Nephron (organoid): ENCODE measurements around the gene DNASE1L2.

Experiments
- H3K27ac Mint-ChIP-seq, 3 experiments: 2 replicates each; pipeline ENCODE4 v1.8.0; 2020; ENCODE audit warnings: mixed read lengths in 3 of 3, mild to moderate bottlenecking in 2 of 3, moderate library complexity in 1 of 3
- H3K27me3 Mint-ChIP-seq: 2 replicates; pipeline ENCODE4 v1.8.0; 2021; ENCODE audit warnings: low read depth, mild to moderate bottlenecking, moderate library complexity, mixed read lengths
- H3K36me3 Mint-ChIP-seq: 2 replicates; pipeline ENCODE4 v1.8.0; 2020; ENCODE audit warnings: low read depth, mixed read lengths
- H3K4me1 Mint-ChIP-seq: 2 replicates; pipeline ENCODE4 v1.8.0; 2020; ENCODE audit warnings: mixed read lengths
- H3K4me3 Mint-ChIP-seq, 3 experiments: 2 replicates each; pipeline ENCODE4 v1.8.0; 2020; ENCODE audit warnings: mild to moderate bottlenecking in 3 of 3, mixed read lengths in 3 of 3, moderate library complexity in 2 of 3
- H3K9me3 Mint-ChIP-seq: 2 replicates; pipeline ENCODE4 v1.8.0; 2020; ENCODE audit warnings: mixed read lengths
- TF ChIP-seq, protein P1 (sequence below), 3 experiments: fragments of 200-600 bp; sonication (generic); IDR thresholded peaks; one replicate each; pipeline ENCODE4 v1.5.0; 2021; ENCODE audit warnings: antibody characterized with exemption in 3 of 3; ENCODE audit not compliant: unreplicated experiment in 3 of 3

DNASE1L2 gene

GRCh38 chr16:2282262-2282661 lies 46.0 kb downstream of the DNASE1L2 start:
- H3K4me3 Mint-ChIP-seq, result no peak overlapping the region
- H3K4me1 Mint-ChIP-seq, result peaks cover 11% of the 10 kb centered on the region
- H3K27ac Mint-ChIP-seq, result no peak overlapping the region
- peaks cover 7% of the 10 kb centered on the region for H3K27me3 Mint-ChIP-seq
- no peaks in the 10 kb centered on the region for H3K36me3 Mint-ChIP-seq
- TF ChIP-seq, protein P1, sequence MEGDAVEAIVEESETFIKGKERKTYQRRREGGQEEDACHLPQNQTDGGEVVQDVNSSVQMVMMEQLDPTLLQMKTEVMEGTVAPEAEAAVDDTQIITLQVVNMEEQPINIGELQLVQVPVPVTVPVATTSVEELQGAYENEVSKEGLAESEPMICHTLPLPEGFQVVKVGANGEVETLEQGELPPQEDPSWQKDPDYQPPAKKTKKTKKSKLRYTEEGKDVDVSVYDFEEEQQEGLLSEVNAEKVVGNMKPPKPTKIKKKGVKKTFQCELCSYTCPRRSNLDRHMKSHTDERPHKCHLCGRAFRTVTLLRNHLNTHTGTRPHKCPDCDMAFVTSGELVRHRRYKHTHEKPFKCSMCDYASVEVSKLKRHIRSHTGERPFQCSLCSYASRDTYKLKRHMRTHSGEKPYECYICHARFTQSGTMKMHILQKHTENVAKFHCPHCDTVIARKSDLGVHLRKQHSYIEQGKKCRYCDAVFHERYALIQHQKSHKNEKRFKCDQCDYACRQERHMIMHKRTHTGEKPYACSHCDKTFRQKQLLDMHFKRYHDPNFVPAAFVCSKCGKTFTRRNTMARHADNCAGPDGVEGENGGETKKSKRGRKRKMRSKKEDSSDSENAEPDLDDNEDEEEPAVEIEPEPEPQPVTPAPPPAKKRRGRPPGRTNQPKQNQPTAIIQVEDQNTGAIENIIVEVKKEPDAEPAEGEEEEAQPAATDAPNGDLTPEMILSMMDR (IDR thresholded peaks at IDR 0.05; ENCODE audit: unreplicated experiment in 3 of 3), result no peak
- H3K9me3 Mint-ChIP-seq, result no peaks in the 10 kb centered on the region

DNA sequence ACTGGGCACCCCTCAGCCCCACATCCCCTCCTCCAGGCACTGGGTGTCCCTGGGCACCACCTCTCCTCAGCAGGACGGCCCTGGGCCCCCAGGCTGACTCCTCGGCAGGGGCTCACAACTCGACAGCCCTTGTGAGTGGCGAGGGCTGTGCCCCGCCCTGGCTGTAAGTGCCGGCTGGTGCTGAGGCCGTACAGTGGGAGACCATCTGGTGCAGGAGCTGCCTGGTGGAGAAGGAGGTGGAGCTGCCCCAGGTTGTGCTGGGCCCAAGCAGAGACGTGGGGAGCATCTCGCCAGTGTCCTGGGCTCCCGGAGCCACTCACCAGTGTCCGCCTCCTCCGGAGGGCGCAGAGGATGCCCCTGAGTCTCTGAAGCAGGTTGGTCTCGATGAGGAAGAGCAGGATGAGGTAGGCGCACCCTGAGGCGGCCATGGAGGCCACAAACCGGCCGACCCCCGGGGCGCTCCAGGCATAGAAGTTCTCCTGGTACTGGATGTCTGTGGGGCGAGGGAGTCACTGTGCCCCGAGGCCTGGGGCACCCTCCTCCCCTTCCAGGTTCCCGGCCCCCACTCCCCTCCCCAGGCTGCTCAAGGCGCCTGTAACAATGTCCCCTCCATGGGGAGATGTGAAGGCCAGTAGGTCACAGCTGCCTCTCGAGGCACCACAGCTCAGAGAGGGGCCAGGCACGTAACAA lies 46.8 kb downstream of the DNASE1L2 start:
- Mint-ChIP-seq H3K4me1 (peaks cover 11% of the 10 kb centered on the region), H3K4me3 (no peak overlapping the region), H3K36me3 (no peaks in the 10 kb centered on the region), H3K27me3 (peaks cover 7% of the 10 kb centered on the region), H3K9me3 (no peaks in the 10 kb centered on the region), H3K27ac (no peak overlapping the region)
- TF ChIP-seq, protein P1 (IDR thresholded peaks at IDR 0.05; ENCODE audit: unreplicated experiment in 3 of 3), result no peak

GRCh38 chr16:2284001-2284770 lies 47.9 kb downstream of the DNASE1L2 start:
- peaks cover 11% of the 10 kb centered on the region for H3K4me1 Mint-ChIP-seq
- TF ChIP-seq, protein P1 (IDR thresholded peaks at IDR 0.05; ENCODE audit: unreplicated experiment in 3 of 3), result no peak
- H3K9me3 Mint-ChIP-seq, result no peaks in the 10 kb centered on the region
- H3K27me3 Mint-ChIP-seq, result peaks cover 7% of the 10 kb centered on the region
- H3K27ac Mint-ChIP-seq, result no peak overlapping the region
- H3K36me3 Mint-ChIP-seq, result no peaks in the 10 kb centered on the region
- no peak overlapping the region for H3K4me3 Mint-ChIP-seq

DNA sequence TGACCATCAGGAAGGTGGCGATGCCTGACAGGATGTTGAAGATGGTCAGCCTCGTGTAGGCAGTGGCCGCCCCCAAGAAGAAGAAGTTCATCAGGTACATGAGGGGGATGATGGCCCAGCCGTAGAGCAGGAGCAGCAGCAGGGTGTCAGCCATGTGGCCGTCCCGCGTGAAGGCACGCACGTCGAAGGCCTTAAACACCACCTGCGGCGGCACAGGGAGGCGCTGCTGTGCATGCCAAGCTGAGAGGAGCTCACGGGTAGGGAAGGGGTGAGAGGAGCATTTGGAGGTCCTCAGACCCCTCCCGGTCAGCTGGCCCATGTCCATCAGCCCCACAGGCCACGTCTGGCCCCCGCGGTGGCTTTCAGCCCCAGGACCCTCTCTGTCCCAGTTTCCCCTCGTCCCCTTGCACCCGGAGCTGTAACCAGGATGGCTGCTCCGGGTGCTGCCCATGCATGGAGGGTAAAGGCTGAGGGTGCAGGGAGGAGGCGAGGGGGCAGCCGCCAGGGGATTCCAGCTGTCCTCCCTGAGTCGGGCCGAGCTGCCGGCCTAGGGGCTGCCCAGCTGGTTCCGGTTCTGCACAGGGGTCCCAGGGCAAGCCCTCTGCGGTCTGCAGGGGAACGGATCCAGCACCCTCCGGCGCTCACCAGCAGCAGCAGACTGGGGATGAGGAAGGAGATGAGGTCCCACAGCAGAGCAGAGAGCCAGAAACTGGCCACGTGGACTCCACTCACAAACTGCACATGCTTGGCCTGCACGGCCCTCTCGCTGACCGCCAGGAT lies 48.7 kb downstream of the DNASE1L2 start:
- TF ChIP-seq, protein P1 (IDR thresholded peaks at IDR 0.05; ENCODE audit: unreplicated experiment in 3 of 3), result no peak
- peaks cover 4% of the 10 kb centered on the region for H3K4me1 Mint-ChIP-seq
- H3K27ac Mint-ChIP-seq, result no peak overlapping the region
- H3K9me3 Mint-ChIP-seq, result no peaks in the 10 kb centered on the region
- no peaks in the 10 kb centered on the region for H3K36me3 Mint-ChIP-seq
- peaks cover 7% of the 10 kb centered on the region for H3K27me3 Mint-ChIP-seq
- H3K4me3 Mint-ChIP-seq, result no peak overlapping the region

DNA sequence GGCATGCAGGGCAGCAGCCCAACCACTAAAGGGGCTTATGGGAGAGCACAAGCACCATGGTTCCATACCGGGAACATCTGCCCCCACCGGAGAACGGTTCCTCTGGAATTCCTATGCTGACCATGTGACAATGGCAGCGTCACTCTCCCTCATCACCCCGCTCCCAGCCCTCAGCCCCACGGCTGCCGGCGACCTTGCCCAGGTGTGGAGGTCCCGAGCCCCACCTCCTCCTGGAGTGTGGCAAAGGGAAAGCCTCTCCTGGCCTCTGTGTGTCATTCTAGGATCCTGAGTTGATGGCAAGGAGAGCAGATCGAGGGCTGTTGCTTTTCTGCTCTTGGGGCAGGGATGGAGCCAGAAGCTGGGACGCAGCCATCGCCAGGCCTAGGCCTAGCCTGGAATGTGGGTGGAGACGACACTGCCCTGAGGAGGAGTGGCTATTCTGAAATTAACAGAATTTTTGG lies 49.5 kb downstream of the DNASE1L2 start:
- Mint-ChIP-seq H3K4me1 (no peaks in the 10 kb centered on the region), H3K27ac (no peak overlapping the region), H3K36me3 (no peaks in the 10 kb centered on the region), H3K27me3 (peaks cover 6% of the 10 kb centered on the region), H3K9me3 (no peaks in the 10 kb centered on the region), H3K4me3 (no peak overlapping the region)
- TF ChIP-seq, protein P1 (IDR thresholded peaks at IDR 0.05; ENCODE audit: unreplicated experiment in 3 of 3), result no peak
